HepG2 (cell line): ENCODE measurements around the gene RCE1. TPM values are rescaled to one million over a fixed set of nuclear protein-coding genes. Genes with fewer than 3 reads are reported as not detected.

Experiments used
- ATAC-seq: fragments of 200-7000 bp; cut with Tn5 transposase; 3 replicates; pipeline ENCODE4 v1.9.1; 2020; ENCODE audit warnings: mild to moderate bottlenecking, moderate library complexity
- BruUV-seq: library from RNA; stranded (reverse); fragments of 400-500 nt; replicated peaks from 2 replicates; lab custom pipeline; 2021; lab: Mats Ljungman, UMichigan
- CTCF ChIA-PET: fragments of 300-600 bp; formaldehyde crosslinking; extraction: SDS; loops from one replicate; lab custom pipeline; 2021; ENCODE audit warnings: low total read pairs, inconsistent platforms, low intra/inter-chr PET ratio; lab: Yijun Ruan, JAX
- POLR2A ChIA-PET: fragments of 350-600 bp; sonication (Branson Sonifier 250); formaldehyde crosslinking; loops from one replicate; lab custom pipeline; 2020; ENCODE audit warnings: antibody characterized with exemption, inconsistent platforms; lab: Yijun Ruan, JAX
- DNase-seq: peaks from one replicate; pipeline ENCODE4 v3.0.0-alpha.2; 2015; ENCODE audit warnings: low spot score
- FAIRE-seq: peaks from 3 replicates; lab custom pipeline; 2011; peaks lifted over from hg19 to GRCh38; lab: Jason Lieb, UNC
- H2AFZ ChIP-seq: one replicate; pipeline ENCODE4 v1.6.1; 2011; ENCODE audit warnings: low read length, inconsistent platforms
- H3K27ac ChIP-seq: fragments of 300-600 bp; 3 replicates; pipeline ENCODE4 v1.8.0; 2011; ENCODE audit warnings: mixed run types, mild to moderate bottlenecking, mixed read lengths, low read length, inconsistent platforms; ENCODE audit not compliant: insufficient read depth; ENCODE audit errors: extremely low read length
- H3K27me3 ChIP-seq, 2 experiments: fragments of 200-600 bp in 1 of 2; 2 replicates in 1 of 2; 3 replicates in 1 of 2; pipeline versions ENCODE4 v1.6.0 to v1.8.0; 2011; ENCODE audit warnings: low read length in 2 of 2, mild to moderate bottlenecking in 2 of 2, moderate library complexity in 2 of 2, inconsistent platforms in 1 of 2; ENCODE audit not compliant: insufficient read depth in 2 of 2, control insufficient read depth in 1 of 2
- H3K36me3 ChIP-seq, 2 experiments: fragments of 200-600 bp in 1 of 2; replicated peaks in 1 of 2; 2 replicates in 1 of 2; 3 replicates in 1 of 2; pipeline versions ENCODE4 v1.5.1 to v1.8.0; 2011; ENCODE audit warnings: low read length in 2 of 2, inconsistent platforms in 1 of 2; ENCODE audit not compliant: insufficient read depth in 2 of 2, control insufficient read depth in 1 of 2
- H3K4me1 ChIP-seq: 2 replicates; pipeline ENCODE4 v1.5.1; 2012; ENCODE audit warnings: low read length, inconsistent platforms; ENCODE audit not compliant: insufficient read depth
- H3K4me2 ChIP-seq: 2 replicates; pipeline ENCODE4 v1.6.0; 2011; ENCODE audit warnings: low read depth, low read length, inconsistent platforms
- H3K4me3 ChIP-seq, 3 experiments: fragments of 200-600 bp in 1 of 3; sonication (generic), shearing (Covaris generic) in 1 of 3; replicated peaks in 1 of 3; 2 replicates each; pipeline ENCODE4 v1.5.1; 2011 to 2016; ENCODE audit warnings: low read length in 3 of 3, inconsistent platforms in 2 of 3, low read depth in 2 of 3, mild to moderate bottlenecking in 2 of 3, control low read depth in 1 of 3, mixed read lengths in 1 of 3; ENCODE audit not compliant: insufficient read depth in 1 of 3
- H3K79me2 ChIP-seq: one replicate; pipeline ENCODE4 v1.6.1; 2011; ENCODE audit warnings: low read length, inconsistent platforms; ENCODE audit not compliant: insufficient read depth
- H3K9ac ChIP-seq: 2 replicates; pipeline ENCODE4 v1.6.0; 2011; ENCODE audit warnings: mild to moderate bottlenecking, low read depth, low read length, inconsistent platforms; ENCODE audit not compliant: insufficient read depth
- H3K9me3 ChIP-seq: 2 replicates; pipeline ENCODE4 v1.5.1; 2012; ENCODE audit warnings: mild to moderate bottlenecking, low read length
- H4K20me1 ChIP-seq: 2 replicates; pipeline ENCODE4 v1.6.0; 2011; ENCODE audit warnings: inconsistent platforms, mild to moderate bottlenecking, low read length, moderate library complexity; ENCODE audit not compliant: insufficient read depth
- CENPX ChIP-seq: sonication (generic); formaldehyde crosslinking; IDR thresholded peaks from 2 replicates; pipeline ENCODE4 v1.9.0; 2021; ENCODE audit warnings: mild to moderate bottlenecking, missing genetic modification reagents, moderate library complexity
- ETV6 ChIP-seq: sonication (generic); formaldehyde crosslinking; conservative IDR thresholded peaks from 2 replicates; pipeline ENCODE4 v1.4.0; 2020; ENCODE audit warnings: missing genetic modification reagents
- GABPB1 ChIP-seq: IDR thresholded peaks from 2 replicates; pipeline ENCODE4 v1.6.1; 2016; ENCODE audit warnings: mild to moderate bottlenecking, missing genetic modification reagents, moderate library complexity, missing compliant biosample characterization
- GZF1 ChIP-seq: sonication (generic); formaldehyde crosslinking; IDR thresholded peaks from 2 replicates; pipeline ENCODE4 v1.5.1; 2020; ENCODE audit warnings: mild to moderate bottlenecking, missing genetic modification reagents
- NR1H2 ChIP-seq: sonication (generic); formaldehyde crosslinking; IDR thresholded peaks from 2 replicates; pipeline ENCODE4 v1.8.1; 2022; ENCODE audit warnings: low read depth, missing genetic modification reagents, borderline replicate concordance
- SP4 ChIP-seq: sonication (generic); formaldehyde crosslinking; IDR thresholded peaks from 2 replicates; pipeline ENCODE4 v1.8.1; 2023; ENCODE audit warnings: mild to moderate bottlenecking, missing genetic modification reagents
- ZNF292 ChIP-seq: sonication (generic); formaldehyde crosslinking; IDR thresholded peaks from 2 replicates; pipeline ENCODE4 v1.8.1; 2022; ENCODE audit warnings: mild to moderate bottlenecking, low read depth, missing genetic modification reagents, borderline replicate concordance
- ZNF468 ChIP-seq: sonication (generic); formaldehyde crosslinking; IDR thresholded peaks from 2 replicates; pipeline ENCODE4 v1.8.0; 2022; ENCODE audit warnings: mild to moderate bottlenecking, moderate library complexity, missing genetic modification reagents
- ZNF598 ChIP-seq: sonication (generic); formaldehyde crosslinking; IDR thresholded peaks from 2 replicates; pipeline ENCODE4 v1.5.1; 2020; ENCODE audit warnings: mild to moderate bottlenecking, missing genetic modification reagents, borderline replicate concordance
- ZNF772 ChIP-seq: sonication (generic); formaldehyde crosslinking; IDR thresholded peaks from 2 replicates; pipeline ENCODE4 v1.5.0; 2020; ENCODE audit warnings: mild to moderate bottlenecking, missing genetic modification reagents
- ZNF782 ChIP-seq: sonication (generic); formaldehyde crosslinking; IDR thresholded peaks from 2 replicates; pipeline ENCODE4 v1.4.0; 2020; ENCODE audit warnings: missing genetic modification reagents, mild to moderate bottlenecking, borderline replicate concordance
- WGBS: methylation state at CpG from one replicate; pipeline ENCODE4 v1.1.6; 2017; ENCODE audit warnings: low lambda C conversion rate; 5-methylcytosine and 5-hydroxymethylcytosine counted together
- in situ Hi-C: cut with HindIII; loops from 2 replicates; pipeline ENCODE4 v1.10.0; 2017; ENCODE audit warnings: low pct_unique_long_range_greater_than_20kb; ENCODE audit not compliant: extremely low pct_ligation_motif_present
- intact Hi-C: fragments of 100-400 bp; cut with micrococcal nuclease; formaldehyde crosslinking; loops from one replicate; pipeline ENCODE4 v1.10.0; 2022; ENCODE audit not compliant: unreplicated experiment
- polyA plus RNA-seq, 8 experiments: library from polyadenylated mRNA; depleted of rRNA in 3 of 8; stranded (reverse) in 7 of 8; unstranded in 1 of 8; fragments of >200 nt; fragmentation: Illumina TruSeq in 4 of 8; extraction: Trizol in 4 of 8; gene quantifications; 2 replicates each; pipeline versions ENCODE4 v1.2.1 to v1.2.3, GENCODE V29; 2011 to 2016; ENCODE audit warnings: low read depth in 4 of 8, missing spikeins in 1 of 8, mixed read lengths in 1 of 8; ENCODE audit not compliant: insufficient read depth in 1 of 8
- total RNA-seq, 5 experiments: library from RNA; depleted of rRNA; stranded (reverse); fragments of >200 nt; fragmentation: Illumina TruSeq; extraction: Trizol; gene quantifications; 2 replicates each; pipeline ENCODE4 v1.2.3, GENCODE V29; 2016; ENCODE audit warnings: low read depth in 1 of 5
- TF ChIP-seq, protein P1 (sequence below): sonication (generic); formaldehyde crosslinking; IDR thresholded peaks from 2 replicates; pipeline ENCODE4 v1.5.0; 2020; ENCODE audit warnings: missing genetic modification reagents, mild to moderate bottlenecking, borderline replicate concordance
- TF ChIP-seq, protein P2 (sequence below): sonication (generic); formaldehyde crosslinking; IDR thresholded peaks from 2 replicates; pipeline ENCODE4 v1.4.0; 2020; ENCODE audit warnings: missing genetic modification reagents
- TF ChIP-seq, protein P3 (sequence below): sonication (generic); formaldehyde crosslinking; IDR thresholded peaks from 2 replicates; pipeline ENCODE4 v1.5.0; 2020; ENCODE audit warnings: missing genetic modification reagents

RCE1 gene
- total and polyA plus RNA-seq, 2 of the 13 experiments (the other 11 are each of a cell fraction or from before 2014, with no cell fraction given): 22.2 to 22.4 TPM

GRCh38 chr11:66820381-66820780, 22.9 kb upstream of the RCE1 start:
- FAIRE-seq: no peak
- Histone ChIP-seq H3K9ac (no peak overlapping the region), H3K79me2 (no peaks in the 10 kb centered on the region), H3K4me3 (no peak overlapping the region), H3K4me1 (no peaks in the 10 kb centered on the region), H2AFZ (no peak overlapping the region), H3K27me3 (no peaks in the 10 kb centered on the region), H3K4me2 (no peak overlapping the region), H4K20me1 (no peaks in the 10 kb centered on the region), H3K36me3 (peaks cover 0 to 4% of the 10 kb centered on the region in 2 experiments; a peak in 1 of 5 replicates), H3K9me3 (no peaks in the 10 kb centered on the region), H3K27ac (no peak overlapping the region)
- intact Hi-C loops: no loop called here
- BruUV-seq: no TSS peak
- no peak for ATAC-seq
- in situ Hi-C loops: no loop called here
- 96% methylated on average over 3 of the region's 3 CpGs for WGBS
- ChIA-PET POLR2A (no interaction called here), CTCF (no interaction called here)
- DNase-seq: no peak
- TF ChIP-seq GZF1 (CRISPR knock-in tag) (no peak), ZNF598 (CRISPR knock-in tag) (no peak), NR1H2 (no peak), ZNF292 (CRISPR knock-in tag) (no peak)
- TF ChIP-seq, protein P1, sequence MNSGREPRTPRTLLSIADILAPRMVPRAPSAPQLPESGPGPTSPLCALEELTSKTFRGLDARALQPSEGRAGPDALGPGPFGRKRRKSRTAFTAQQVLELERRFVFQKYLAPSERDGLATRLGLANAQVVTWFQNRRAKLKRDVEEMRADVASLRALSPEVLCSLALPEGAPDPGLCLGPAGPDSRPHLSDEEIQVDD (CRISPR knock-in tag): no peak

DNA sequence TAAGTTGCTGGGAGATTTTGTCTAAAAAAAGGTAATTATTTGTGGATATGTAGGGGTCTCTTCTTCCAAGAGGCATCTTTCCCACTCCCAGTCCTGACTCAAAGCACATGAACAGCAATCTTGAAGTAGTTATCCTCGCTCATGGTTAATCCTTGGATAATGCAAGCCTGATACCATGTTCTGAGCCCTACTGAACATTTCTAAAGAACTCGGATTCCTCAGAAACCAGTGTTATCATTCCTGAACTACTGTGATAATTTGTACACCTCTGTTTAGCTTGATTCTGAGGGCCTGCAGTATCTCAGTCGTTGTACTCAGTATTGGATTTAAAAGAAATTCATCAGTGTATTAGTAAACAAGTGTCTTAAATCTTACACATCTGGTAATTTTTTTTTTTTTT, 22.3 kb upstream of the RCE1 start:
- H3K9ac ChIP-seq: no peak overlapping the region
- intact Hi-C loops (no loop called here), in situ Hi-C loops (no loop called here)
- no peaks in the 10 kb centered on the region for H3K79me2 ChIP-seq
- no peak overlapping the region for H3K27ac ChIP-seq
- no peaks in the 10 kb centered on the region for H3K4me1 ChIP-seq
- H3K4me3 ChIP-seq: no peak overlapping the region
- FAIRE-seq (no peak), DNase-seq (no peak), ATAC-seq (no peak)
- 91% methylated on average over 3 of the region's 3 CpGs for WGBS
- no peak overlapping the region for H3K4me2 ChIP-seq
- no peak overlapping the region for H2AFZ ChIP-seq
- ChIA-PET POLR2A (no interaction called here), CTCF (no interaction called here)
- no peaks in the 10 kb centered on the region for H4K20me1 ChIP-seq
- H3K27me3 ChIP-seq: no peaks in the 10 kb centered on the region
- no peaks in the 10 kb centered on the region for H3K9me3 ChIP-seq
- BruUV-seq: no TSS peak
- peaks cover 0 to 4% of the 10 kb centered on the region in 2 experiments; a peak in 1 of 5 replicates for H3K36me3 ChIP-seq
- no peak for TF ChIP-seq CENPX (CRISPR knock-in tag)
- TF ChIP-seq SP4 (CRISPR knock-in tag): no peak
- TF ChIP-seq ZNF772 (CRISPR knock-in tag): no peak
- no peak for TF ChIP-seq ZNF782 (CRISPR knock-in tag)
- TF ChIP-seq, protein P2, sequence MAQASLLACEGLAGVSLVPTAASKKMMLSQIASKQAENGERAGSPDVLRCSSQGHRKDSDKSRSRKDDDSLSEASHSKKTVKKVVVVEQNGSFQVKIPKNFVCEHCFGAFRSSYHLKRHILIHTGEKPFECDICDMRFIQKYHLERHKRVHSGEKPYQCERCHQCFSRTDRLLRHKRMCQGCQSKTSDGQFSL (CRISPR knock-in tag): no peak
- TF ChIP-seq, protein P3, sequence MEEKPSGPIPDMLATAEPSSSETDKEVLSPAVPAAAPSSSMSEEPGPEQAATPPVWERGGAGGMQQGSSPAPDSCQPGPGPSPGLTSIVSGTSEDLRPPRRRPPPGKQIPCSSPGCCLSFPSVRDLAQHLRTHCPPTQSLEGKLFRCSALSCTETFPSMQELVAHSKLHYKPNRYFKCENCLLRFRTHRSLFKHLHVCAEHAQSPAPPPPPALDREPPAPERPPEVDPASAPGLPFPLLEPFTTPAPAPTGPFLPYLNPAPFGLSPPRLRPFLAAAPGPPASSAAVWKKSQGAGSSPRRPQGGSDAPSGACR: no peak
- no peak for TF ChIP-seq ZNF468 (CRISPR knock-in tag)
- no peak for TF ChIP-seq ETV6
- TF ChIP-seq GABPB1 (CRISPR knock-in tag): no peak
